H7 (cell line): ENCODE results near the gene ZNF341. TPM values are rescaled to one million over a fixed set of nuclear protein-coding genes. Genes with fewer than 3 reads are reported as not detected.
A peak's percentile ranks its signal among the peaks of the same experiment; 100 is the strongest.

Experiments used
- DNase-seq: peaks from one replicate; pipeline ENCODE4 v3.0.0; 2012
- H3K27me3 ChIP-seq: 2 replicates; pipeline ENCODE4 v1.6.0; 2011; ENCODE audit warnings: mild to moderate bottlenecking, low read length; ENCODE audit not compliant: control insufficient read depth, insufficient read depth
- H3K36me3 ChIP-seq: replicated peaks from 2 replicates; pipeline ENCODE4 v1.5.1; 2011; ENCODE audit warnings: low read length; ENCODE audit not compliant: control insufficient read depth, insufficient read depth
- H3K4me3 ChIP-seq: 2 replicates; pipeline ENCODE4 v1.5.1; 2011; ENCODE audit warnings: low read depth, mild to moderate bottlenecking, control low read depth, low read length, moderate library complexity; ENCODE audit not compliant: insufficient read depth
- total RNA-seq: library from RNA; depleted of rRNA; stranded (reverse); fragments of >200 nt; shearing (Covaris generic); gene quantifications from 2 replicates; pipeline ENCODE4 v1.2.3, GENCODE V29; 2014; rRNA removed

Gene ZNF341
- total RNA-seq, 1 experiment from 2014 or later = 7.0 TPM

DNA sequence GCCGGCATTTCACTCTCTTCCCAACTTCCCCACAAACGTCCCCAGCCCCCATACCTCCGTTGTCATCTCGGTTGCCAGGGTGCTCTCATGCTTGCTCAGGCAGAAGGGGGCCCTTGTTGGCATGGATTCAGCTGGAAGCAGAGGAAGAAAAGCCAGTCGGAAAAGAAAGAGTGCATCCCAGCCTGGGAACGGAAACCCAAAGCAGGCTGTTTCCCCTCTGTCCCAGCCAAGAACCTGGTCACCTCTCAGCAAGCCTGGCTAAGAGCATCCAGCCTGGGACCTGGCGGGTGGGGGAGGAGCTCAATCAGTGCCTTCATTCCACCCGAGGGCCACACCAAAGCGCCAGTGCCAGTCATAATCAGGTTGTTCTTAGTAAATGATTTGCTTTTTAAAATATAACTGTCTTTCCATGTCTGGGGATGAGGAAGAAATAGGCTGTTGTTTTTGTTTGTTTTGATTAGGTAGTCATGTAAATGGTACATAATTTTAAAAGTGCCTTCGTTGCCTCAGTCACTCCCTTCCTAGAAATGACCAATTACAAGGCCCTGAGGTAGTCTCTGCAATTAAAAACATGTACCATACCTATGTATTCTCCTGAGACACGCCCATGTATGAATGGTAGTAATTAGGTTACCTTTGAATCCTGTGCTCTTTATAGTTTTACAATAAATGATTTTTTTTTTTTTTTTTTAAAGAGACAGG, 100.5 kb downstream of the ZNF341 start:
- DNase-seq = no peak
- no peaks in the 10 kb centered on the region for H3K36me3 ChIP-seq
- no peaks in the 10 kb centered on the region for H3K27me3 ChIP-seq
- H3K4me3 ChIP-seq = no peak overlapping the region

DNA sequence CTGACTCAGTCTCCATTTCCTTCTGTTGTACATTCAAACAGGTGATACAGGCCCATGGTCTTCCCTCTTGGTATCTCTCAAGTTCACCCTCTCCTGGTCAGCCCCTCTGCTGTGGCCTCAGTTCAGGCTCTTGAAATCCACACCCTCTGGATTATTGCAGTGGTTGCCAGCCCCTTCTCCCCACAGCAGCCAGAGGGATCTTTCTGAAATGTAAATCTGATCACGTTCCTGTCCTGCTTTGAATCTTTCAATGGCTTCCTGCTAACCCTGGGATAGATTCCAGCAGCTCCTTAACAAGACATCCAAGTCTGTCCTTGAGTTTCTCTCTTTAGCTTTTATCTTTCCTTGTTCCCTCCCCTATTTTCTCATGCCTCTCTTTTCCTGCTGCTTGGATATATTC, 101.5 kb downstream of the ZNF341 start:
- no peaks in the 10 kb centered on the region for H3K36me3 ChIP-seq
- H3K27me3 ChIP-seq = no peaks in the 10 kb centered on the region
- no peak for DNase-seq
- H3K4me3 ChIP-seq = no peak overlapping the region

- no peak overlapping the region for H3K4me3 ChIP-seq
- no peaks in the 10 kb centered on the region for H3K27me3 ChIP-seq
- no peaks in the 10 kb centered on the region for H3K36me3 ChIP-seq
- DNase-seq = no peak
Observed at GRCh38 chr20:33835615-33836172, 103.9 kb downstream of the ZNF341 start.

DNA sequence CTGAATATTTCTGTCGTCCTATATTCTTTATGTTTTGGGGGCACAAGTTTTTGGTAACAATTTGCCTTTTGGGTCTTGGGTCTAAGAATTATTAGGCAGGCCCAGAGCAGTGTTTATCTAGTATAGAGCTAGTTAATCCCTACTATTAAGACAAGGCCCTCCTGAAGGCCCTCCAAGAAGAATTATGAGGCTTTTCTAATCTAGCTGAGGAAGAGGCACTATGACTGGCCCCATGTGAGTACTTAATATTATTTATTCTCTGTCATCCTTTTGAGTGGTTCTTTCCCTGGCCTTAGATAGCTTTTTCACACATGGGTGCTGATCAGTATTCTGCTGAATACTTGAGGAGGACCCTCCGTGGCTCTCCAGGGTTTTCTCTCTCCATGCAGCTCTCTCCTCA, 104.5 kb downstream of the ZNF341 start:
- no peak overlapping the region for H3K4me3 ChIP-seq
- no peaks in the 10 kb centered on the region for H3K36me3 ChIP-seq
- DNase-seq = no peak
- H3K27me3 ChIP-seq = no peaks in the 10 kb centered on the region

- Histone ChIP-seq H3K4me3 (no peak overlapping the region), H3K27me3 (no peaks in the 10 kb centered on the region), H3K36me3 (no peaks in the 10 kb centered on the region)
- DNase-seq = no peak
Observed at GRCh38 chr20:33837096-33837830, 105.5 kb downstream of the ZNF341 start.

GRCh38 chr20:33838035-33838864, 106.5 kb downstream of the ZNF341 start:
- H3K36me3 ChIP-seq = no peaks in the 10 kb centered on the region
- DNase-seq = peak; percentile 13
- H3K4me3 ChIP-seq = no peak overlapping the region
- no peaks in the 10 kb centered on the region for H3K27me3 ChIP-seq

DNA sequence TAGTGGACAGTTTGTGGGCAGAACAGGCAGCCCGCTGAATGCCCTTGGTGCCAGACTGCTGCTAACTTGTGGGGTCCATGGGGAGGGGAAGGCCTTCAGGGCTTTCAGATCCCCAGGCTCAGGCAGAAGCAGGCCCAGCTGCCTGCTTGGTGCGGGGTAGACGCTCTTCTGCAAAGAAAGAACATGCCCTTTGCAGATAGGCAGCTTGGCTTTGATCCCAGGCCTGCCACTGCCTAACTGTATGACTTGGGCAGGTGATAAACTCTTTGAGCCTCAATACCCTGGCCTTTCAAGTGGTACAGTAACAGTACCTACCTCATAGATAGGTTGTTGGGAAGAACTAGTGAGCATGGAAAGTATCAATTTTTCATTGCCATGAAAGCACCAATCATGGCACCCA, 107.8 kb downstream of the ZNF341 start:
- H3K4me3 ChIP-seq = no peak overlapping the region
- no peaks in the 10 kb centered on the region for H3K36me3 ChIP-seq
- no peaks in the 10 kb centered on the region for H3K27me3 ChIP-seq
- DNase-seq = no peak

DNA sequence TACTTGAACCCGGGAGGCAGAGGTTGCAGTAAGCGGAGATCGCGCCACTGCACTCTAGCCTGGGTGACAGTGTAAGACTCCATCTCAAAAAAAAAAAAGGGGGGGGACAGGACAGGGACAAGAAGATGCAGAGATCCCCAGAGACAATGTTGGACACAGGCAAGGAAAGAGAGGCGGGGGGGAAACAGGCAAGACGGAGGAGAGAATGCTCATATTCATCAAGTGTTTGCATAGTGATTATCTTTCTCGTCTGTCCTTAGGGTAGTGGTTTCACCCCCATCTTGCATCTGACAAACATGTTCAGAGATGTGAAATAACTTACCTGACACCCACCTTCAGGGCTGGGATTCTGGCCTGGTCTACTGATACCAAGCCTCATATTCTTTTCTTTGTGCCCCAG, 108.4 kb downstream of the ZNF341 start:
- Histone ChIP-seq H3K36me3 (no peaks in the 10 kb centered on the region), H3K4me3 (no peak overlapping the region), H3K27me3 (no peaks in the 10 kb centered on the region)
- no peak for DNase-seq

- DNase-seq = peak; percentile 13
- no peaks in the 10 kb centered on the region for H3K36me3 ChIP-seq
Observed at GRCh38 chr20:33840759-33841435, 109.1 kb downstream of the ZNF341 start.

GRCh38 chr20:33841436-33841799, 109.6 kb downstream of the ZNF341 start:
- Histone ChIP-seq H3K36me3 (no peaks in the 10 kb centered on the region), H3K27me3 (no peaks in the 10 kb centered on the region), H3K4me3 (no peak overlapping the region)
- no peak for DNase-seq

More at GRCh38 chr20:33840759-33841435, 109.1 kb downstream of the ZNF341 start:
- Histone ChIP-seq H3K27me3 (no peaks in the 10 kb centered on the region), H3K4me3 (no peak overlapping the region)

Other genes with a start within 250 kb of the ZNF341 start
- 7.5 and 17.4 TPM in 2 replicates for gene CBFA2T2, start 241.9 kb upstream of the ZNF341 start, total RNA-seq
- gene C20orf144, start 69.7 kb upstream of the ZNF341 start, total RNA-seq = 0.11 TPM in 1 of 2 replicates, not detected in the other
- 1.3 and 1.4 TPM in 2 replicates for gene ACTL10, start 65.1 kb upstream of the ZNF341 start, total RNA-seq
- gene NECAB3, start 57.6 kb upstream of the ZNF341 start, total RNA-seq = 39.9 and 56.7 TPM in 2 replicates
- gene E2F1, start 45.6 kb upstream of the ZNF341 start, total RNA-seq = 51.8 and 57.8 TPM in 2 replicates
- gene PXMP4, start 11.7 kb upstream of the ZNF341 start, total RNA-seq = under 0.01 TPM in 1 of 2 replicates, not detected in the other
- gene CHMP4B, start 79.4 kb downstream of the ZNF341 start, total RNA-seq = 31.8 and 33.6 TPM in 2 replicates